Lower lobe of right lung (tissue), 2 donors: ENCODE data around the gene RASGRF2. TPM values are rescaled to one million over a fixed set of nuclear protein-coding genes. Genes with fewer than 3 reads are reported as not detected.
"Not testable (repeated sequence)": the region's sequence is repeated elsewhere in the genome, so short reads cannot be mapped to it uniquely, and the experiment has no call there.

Experiments
- ATAC-seq, 2 donors: fragments of 200-7000 bp; cut with Tn5 transposase; one replicate each; pipeline ENCODE4 v1.9.1; 2020 to 2022; ENCODE audit warnings: mild to moderate bottlenecking in 2 of 2, moderate library complexity in 2 of 2
- DNase-seq: peaks from one replicate; pipeline ENCODE4 v3.0.0-alpha.2; 2020
- H3K27ac ChIP-seq: fragments of 200-600 bp; one replicate; pipeline ENCODE4 v1.8.0; 2022
- H3K27me3 ChIP-seq: fragments of 200-600 bp; one replicate; pipeline ENCODE4 v1.8.0; 2022; ENCODE audit warnings: low read depth
- H3K36me3 ChIP-seq: fragments of 200-600 bp; one replicate; pipeline ENCODE4 v1.8.0; 2022; ENCODE audit warnings: mild to moderate bottlenecking
- H3K4me1 ChIP-seq: fragments of 200-600 bp; one replicate; pipeline ENCODE4 v1.8.0; 2022
- H3K4me3 ChIP-seq: fragments of 200-600 bp; one replicate; pipeline ENCODE4 v1.8.0; 2022; ENCODE audit warnings: mild to moderate bottlenecking
- H3K9me3 ChIP-seq: fragments of 200-600 bp; one replicate; pipeline ENCODE4 v1.8.0; 2022
- CTCF ChIP-seq: fragments of 200-600 bp; IDR thresholded peaks from one replicate; pipeline ENCODE4 v1.8.0; 2022; ENCODE audit warnings: antibody characterized with exemption, mild to moderate bottlenecking
- intact Hi-C: fragments of 100-400 bp; cut with DNase I; formaldehyde crosslinking; loops from one replicate; pipeline ENCODE4 v1.11.0; 2022
- total RNA-seq: library from RNA; stranded (reverse); fragmentation: NEBNext Ultra II Directional; extraction: Animal tissue kit (Norgen Biotek cat#: 25700); gene quantifications from one replicate; pipeline ENCODE4 v1.2.1, GENCODE V29; 2021
- donor health status: DM: no; HTN: yes; CAD: no; lungs with severe emphysema.

RASGRF2 gene
- total RNA-seq, 1 donor from 2014 or later, result 6.7 TPM

- H3K36me3 ChIP-seq, result no peaks in the 10 kb centered on the region
- H3K4me1 ChIP-seq, result peaks cover 8% of the 10 kb centered on the region
- intact Hi-C loops, result no loop called here
- H3K4me3 ChIP-seq, result no peak overlapping the region
- DNase-seq, result no peak
- no peaks in the 10 kb centered on the region for H3K27me3 ChIP-seq
- ATAC-seq, result no peak
- no peaks in the 10 kb centered on the region for H3K9me3 ChIP-seq
- no peak overlapping the region for H3K27ac ChIP-seq
- no peak for TF ChIP-seq CTCF
These were observed 161.1 kb downstream of the RASGRF2 start for GRCh38 chr5:81121273-81121672.

GRCh38 chr5:81121836-81122630, 161.9 kb downstream of the RASGRF2 start:
- ATAC-seq (no peak), DNase-seq (no peak)
- H3K9me3 ChIP-seq, result no peaks in the 10 kb centered on the region
- H3K4me1 ChIP-seq, result peaks cover 8% of the 10 kb centered on the region
- H3K4me3 ChIP-seq, result no peak overlapping the region
- intact Hi-C loops, result no loop called here
- no peak overlapping the region for H3K27ac ChIP-seq
- no peaks in the 10 kb centered on the region for H3K27me3 ChIP-seq
- TF ChIP-seq CTCF, result no peak
- H3K36me3 ChIP-seq, result no peaks in the 10 kb centered on the region

- ATAC-seq, result peak in 1 of 2 donors; percentile 27
- intact Hi-C loops, DNase-seq: not testable (repeated sequence)
These were observed 164.5 kb downstream of the RASGRF2 start for GRCh38 chr5:81124689-81125088.

GRCh38 chr5:81125959-81126358, 165.8 kb downstream of the RASGRF2 start:
- Histone ChIP-seq H3K27ac (no peak overlapping the region), H3K4me3 (no peak overlapping the region), H3K36me3 (no peaks in the 10 kb centered on the region), H3K27me3 (no peaks in the 10 kb centered on the region), H3K9me3 (no peaks in the 10 kb centered on the region), H3K4me1 (peaks cover 8% of the 10 kb centered on the region)
- TF ChIP-seq CTCF, result no peak
- intact Hi-C loops, result no loop called here
- peak; percentile 83 for DNase-seq
- ATAC-seq, result peak; percentile 94 to 96

More at GRCh38 chr5:81124689-81125088, 164.5 kb downstream of the RASGRF2 start:
- H3K4me3 ChIP-seq, H3K36me3 ChIP-seq, H3K27ac ChIP-seq, H3K9me3 ChIP-seq, H3K4me1 ChIP-seq, H3K27me3 ChIP-seq: not testable (repeated sequence)

- Histone ChIP-seq H3K36me3 (no peaks in the 10 kb centered on the region), H3K4me1 (peaks cover 8% of the 10 kb centered on the region), H3K9me3 (no peaks in the 10 kb centered on the region), H3K27me3 (no peaks in the 10 kb centered on the region), H3K27ac (no peak overlapping the region), H3K4me3 (no peak overlapping the region)
- intact Hi-C loops, result no loop called here
- ATAC-seq (no peak), DNase-seq (no peak)
- TF ChIP-seq CTCF, result no peak
These were observed 168.3 kb downstream of the RASGRF2 start for GRCh38 chr5:81128416-81128815.

- no peaks in the 10 kb centered on the region for H3K9me3 ChIP-seq
- H3K27me3 ChIP-seq, result no peaks in the 10 kb centered on the region
- no peak overlapping the region for H3K4me3 ChIP-seq
- H3K27ac ChIP-seq, result no peak overlapping the region
- intact Hi-C loops, result no loop called here
- no peak for TF ChIP-seq CTCF
- no peaks in the 10 kb centered on the region for H3K36me3 ChIP-seq
- no peak for ATAC-seq
- H3K4me1 ChIP-seq, result no peaks in the 10 kb centered on the region
- DNase-seq, result no peak
These were observed 172.2 kb downstream of the RASGRF2 start for GRCh38 chr5:81132381-81132780.
